Right ventricle myocardium inferior (tissue), 1 donor: ENCODE measurements around the gene NFIB. TPM values are rescaled to one million over a fixed set of nuclear protein-coding genes. Genes with fewer than 3 reads are reported as not detected.

Source experiments
- ATAC-seq: fragments of 200-7000 bp; cut with Tn5 transposase; one replicate; pipeline ENCODE4 v1.9.1; 2020; ENCODE audit warnings: mild to moderate bottlenecking, moderate library complexity
- DNase-seq: peaks from one replicate; pipeline ENCODE4 v3.0.0; 2021; ENCODE audit errors: missing footprints
- intact Hi-C: fragments of 100-400 bp; cut with DNase I; formaldehyde crosslinking; loops from one replicate; pipeline ENCODE4 v1.11.0; 2022
- total RNA-seq: library from RNA; stranded (reverse); fragmentation: NEBNext Ultra II Directional; extraction: Animal tissue kit (Norgen Biotek cat#: 25700); gene quantifications from one replicate; pipeline ENCODE4 v1.2.1, GENCODE V29; 2021
- donor health status: DM: no; HTN: yes; CAD: no; lungs with severe emphysema.

The NFIB gene
- total RNA-seq, 1 donor from 2014 or later: 116 TPM

DNA sequence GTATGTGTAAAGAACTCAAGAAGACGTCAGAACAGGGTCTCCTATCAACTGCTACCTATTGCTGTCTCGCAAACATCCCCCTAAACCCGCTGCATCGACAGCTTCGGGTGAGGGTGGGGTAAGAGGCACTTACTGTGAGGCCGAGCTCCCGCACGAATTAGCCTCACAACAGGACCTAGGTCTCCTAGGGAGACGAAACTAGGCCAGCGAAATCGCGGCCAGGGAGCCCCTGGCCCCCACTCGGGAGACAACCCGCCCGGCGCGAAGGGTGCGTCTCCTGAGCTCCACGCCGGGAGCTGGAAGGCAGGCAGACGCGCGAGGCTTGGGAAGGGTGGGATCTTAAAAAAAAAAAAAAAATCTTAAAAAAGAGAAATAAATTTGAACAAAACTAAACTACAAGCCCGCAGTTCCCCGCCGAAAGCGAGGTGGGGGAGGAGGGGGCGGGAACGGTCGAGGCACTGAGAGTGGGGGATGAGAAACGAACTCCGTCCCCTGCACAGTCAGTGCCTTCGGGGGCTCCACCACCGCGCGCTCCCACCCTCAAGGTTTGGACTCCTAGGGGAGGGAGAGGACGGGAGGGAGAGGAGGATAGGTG is 33.0 kb upstream of the NFIB start:
- intact Hi-C loops: no loop called here
- DNase-seq: peak; percentile 66
- ATAC-seq: peak; percentile 15

- peak; percentile 27 for ATAC-seq
- intact Hi-C loops: no loop called here
- DNase-seq: peak; percentile 70
Observed at GRCh38 chr9:14346231-14346791, 32.4 kb upstream of the NFIB start.

DNA sequence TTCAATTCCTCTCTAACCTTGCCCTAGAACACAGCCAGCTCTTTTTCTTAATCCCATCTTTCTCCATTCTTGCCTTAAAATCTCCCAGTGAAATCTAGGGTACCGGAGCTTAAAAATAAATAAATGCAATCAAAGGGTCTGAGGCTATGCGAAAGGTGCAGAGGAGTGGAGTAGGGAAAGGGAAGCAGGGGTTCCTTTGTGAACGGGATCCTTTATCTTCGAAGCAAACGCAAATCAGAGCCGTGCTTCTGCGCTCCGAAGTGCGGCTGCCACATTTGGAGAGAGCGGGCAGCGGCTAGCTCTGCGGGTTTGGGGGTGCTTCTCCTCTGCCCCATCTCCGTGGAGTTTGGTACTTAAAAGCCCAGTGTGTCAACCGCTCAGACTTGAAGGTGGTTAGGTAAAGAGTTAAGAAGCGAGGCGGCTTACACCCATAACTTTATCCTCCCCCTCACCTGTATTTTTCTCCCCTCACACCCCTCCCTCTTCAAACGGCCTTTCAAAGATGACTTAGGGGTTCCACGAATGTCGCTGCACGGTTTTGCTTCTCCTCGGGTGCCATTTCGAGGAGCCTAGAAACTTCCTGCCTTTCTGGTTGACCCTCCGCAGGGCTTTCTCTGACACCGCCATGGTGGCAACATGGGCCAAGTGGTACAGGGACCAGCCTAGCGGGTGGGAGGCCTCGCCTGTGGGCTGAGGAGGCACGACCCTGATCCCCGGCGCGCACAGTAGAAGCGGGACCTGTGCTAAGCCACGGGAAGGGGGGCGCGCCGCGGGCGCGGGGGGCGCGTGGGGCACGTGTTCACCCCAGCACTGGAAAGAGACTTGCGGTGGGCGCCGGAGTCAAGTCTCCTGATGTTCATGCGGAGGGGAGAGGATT is 31.7 kb upstream of the NFIB start:
- DNase-seq (peak; percentile 63), ATAC-seq (no peak)
- intact Hi-C loops: no loop called here

DNA sequence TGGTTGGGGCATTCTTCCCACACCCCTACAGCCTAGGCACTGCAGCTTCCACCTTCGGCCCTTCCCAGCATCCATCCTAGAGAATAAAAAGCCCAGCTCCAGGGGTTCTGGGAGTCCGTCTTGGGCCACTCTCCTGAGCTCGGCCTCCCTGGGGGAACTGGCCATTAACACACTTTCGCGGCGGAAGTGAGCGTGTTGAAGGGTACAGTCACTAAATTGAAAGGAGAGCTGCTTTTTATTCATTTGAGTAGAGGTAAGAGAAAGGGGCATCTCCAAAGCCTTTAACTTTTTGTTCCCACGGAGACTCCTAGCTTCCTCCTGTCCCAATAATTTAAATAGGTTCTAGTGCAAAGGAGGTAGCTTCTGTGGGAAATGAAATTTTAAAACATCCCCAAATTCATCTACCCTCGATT is 31.0 kb upstream of the NFIB start:
- DNase-seq (no peak), ATAC-seq (no peak)
- intact Hi-C loops: no loop called here

DNA sequence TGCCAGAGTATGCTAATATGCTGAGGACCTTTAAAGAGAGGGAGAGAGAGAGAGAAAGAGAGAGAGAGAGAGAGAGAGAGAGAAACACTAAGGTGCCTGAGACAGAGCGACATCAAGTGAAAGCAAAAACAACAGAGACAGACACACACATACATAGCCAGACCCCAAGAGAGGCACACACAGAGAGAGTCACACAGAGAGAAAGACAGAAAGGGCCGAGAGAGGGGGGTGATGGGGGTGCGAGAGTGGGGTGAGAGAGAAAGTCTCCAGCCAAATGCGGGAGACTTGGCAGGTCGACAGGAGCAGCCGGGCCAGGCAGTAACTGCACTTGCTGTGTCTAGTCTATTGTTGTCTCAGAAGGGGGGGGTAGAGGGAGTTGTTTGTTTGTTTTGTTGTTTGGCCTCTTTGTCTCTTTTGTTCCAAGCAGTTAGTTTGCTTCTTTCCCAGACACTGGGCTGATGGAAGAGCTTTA is 30.1 kb upstream of the NFIB start:
- intact Hi-C loops: no loop called here
- ATAC-seq: peak; percentile 12
- DNase-seq: peak; percentile 69

GRCh38 chr9:14343261-14344031 is 29.5 kb upstream of the NFIB start:
- ATAC-seq (no peak), DNase-seq (no peak)
- intact Hi-C loops: no loop called here

DNA sequence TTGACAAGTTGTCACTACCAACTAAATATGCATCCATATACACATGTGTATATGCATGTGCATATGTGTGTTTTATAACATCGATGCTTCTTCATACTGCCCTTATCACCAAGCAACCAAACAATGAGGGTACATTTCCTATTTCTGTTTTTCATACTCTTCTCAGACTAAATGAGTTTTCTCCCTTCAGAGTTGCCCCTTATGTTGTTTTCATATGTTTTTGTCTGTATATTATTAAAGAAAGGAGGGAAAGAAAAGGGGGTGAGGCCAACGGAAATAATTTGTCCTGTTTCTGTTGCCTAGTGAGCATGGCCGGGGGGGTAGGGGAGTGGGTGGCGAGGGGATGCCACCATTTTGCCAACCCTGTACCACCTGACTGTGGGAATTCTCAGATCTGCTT is 28.8 kb upstream of the NFIB start:
- ATAC-seq (no peak), DNase-seq (no peak)
- intact Hi-C loops: no loop called here

DNA sequence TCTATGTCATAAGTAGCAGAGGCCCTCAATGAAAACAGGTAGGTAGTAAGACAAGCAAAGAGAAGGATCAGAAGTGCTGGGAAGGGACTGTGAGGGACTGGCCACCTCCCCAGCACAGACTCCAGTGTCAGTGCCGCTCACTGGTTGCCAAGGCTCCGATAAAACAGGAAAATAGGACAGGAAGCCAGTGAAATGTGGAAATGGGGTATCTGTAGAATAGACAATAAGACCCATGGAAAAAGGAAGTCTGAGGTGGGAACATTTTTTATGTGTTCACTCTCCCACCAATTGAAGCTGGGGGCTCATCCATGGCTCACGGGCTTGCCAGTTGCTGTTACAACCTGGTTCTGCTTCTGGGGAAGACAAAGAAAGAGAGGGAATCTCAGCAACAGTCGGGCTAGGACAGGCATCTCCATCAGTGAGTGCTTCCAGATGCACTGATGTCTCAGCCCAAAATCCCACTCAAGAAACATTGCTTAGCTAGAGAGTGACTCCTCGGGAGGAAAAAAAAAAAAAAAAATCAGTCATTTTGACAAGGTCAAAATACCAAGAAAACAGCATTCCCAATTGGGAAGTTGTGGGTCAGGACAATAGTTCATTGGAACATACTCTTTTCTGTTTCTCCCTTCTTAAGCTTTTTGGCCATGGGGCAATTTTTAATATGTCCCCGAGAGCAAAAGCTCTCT is 27.6 kb upstream of the NFIB start:
- intact Hi-C loops: no loop called here
- ATAC-seq (no peak), DNase-seq (no peak)

DNA sequence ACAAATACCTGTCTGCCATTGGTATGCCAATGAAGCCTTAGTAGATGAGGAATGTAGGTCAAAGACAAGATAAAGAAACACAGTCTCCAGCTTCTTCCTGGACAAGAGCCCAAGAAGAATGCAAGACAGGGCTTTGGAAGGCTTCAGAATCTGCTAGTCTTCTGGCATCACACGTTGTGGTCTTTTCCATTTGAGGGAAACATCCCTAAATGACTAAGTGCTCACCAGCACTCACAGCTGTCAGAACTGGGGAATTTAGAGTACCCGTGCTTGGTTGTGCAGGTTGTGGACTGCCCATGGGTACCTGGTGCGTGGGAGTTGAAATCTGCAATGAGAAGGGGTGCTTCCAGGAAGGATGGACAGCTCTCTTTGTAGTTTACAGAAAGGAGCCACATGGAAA is 27.1 kb upstream of the NFIB start:
- DNase-seq (no peak), ATAC-seq (no peak)
- intact Hi-C loops: no loop called here

- no peak for DNase-seq
- intact Hi-C loops: no loop called here
- ATAC-seq: no peak
Observed at GRCh38 chr9:14340219-14340873, 26.4 kb upstream of the NFIB start.

DNA sequence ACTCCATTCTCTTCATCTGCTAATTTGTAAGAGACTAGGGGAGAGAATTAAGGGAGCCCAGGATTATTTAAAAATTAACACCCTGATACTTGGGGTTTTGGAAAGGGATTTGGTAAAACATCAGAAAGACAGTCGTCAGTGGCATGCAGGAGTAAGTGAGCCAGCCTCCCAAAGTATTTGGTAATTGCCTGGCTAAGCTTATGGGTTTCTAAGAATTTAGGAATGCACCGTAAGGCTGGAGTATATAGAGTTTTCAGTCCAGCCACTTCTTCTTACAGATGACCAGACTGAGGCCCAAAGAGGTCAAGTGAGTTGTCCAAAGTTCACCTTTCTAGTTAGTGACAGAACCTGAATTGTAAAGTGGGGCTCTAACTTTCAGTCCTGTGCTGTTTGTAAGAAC is 25.8 kb upstream of the NFIB start:
- intact Hi-C loops: no loop called here
- no peak for DNase-seq

GRCh38 chr9:14337615-14338014 is 23.7 kb upstream of the NFIB start:
- intact Hi-C loops: no loop called here
- DNase-seq (no peak), ATAC-seq (no peak)

More for the DNA sequence above, 25.8 kb upstream of the NFIB start:
- ATAC-seq: no peak

DNA sequence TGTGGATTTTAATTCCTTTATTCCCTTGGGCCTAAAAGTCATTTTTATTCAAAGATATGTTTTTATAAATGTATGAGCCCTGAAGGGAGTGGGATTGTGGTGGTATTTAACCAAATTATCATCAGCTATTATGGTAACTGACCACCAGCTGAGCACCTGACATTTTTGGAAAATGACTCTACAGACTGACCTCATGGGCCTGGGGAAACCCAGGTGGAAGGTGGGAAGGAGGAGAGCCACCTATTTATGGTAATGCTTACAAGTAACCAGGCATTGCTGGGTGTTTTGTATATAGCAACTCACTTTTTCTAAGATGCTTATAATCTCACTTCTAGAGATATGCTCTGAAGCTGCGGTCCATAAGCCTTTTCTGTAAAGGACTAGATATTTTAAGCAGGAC is 22.3 kb upstream of the NFIB start:
- DNase-seq (no peak), ATAC-seq (no peak)
- intact Hi-C loops: no loop called here

DNA sequence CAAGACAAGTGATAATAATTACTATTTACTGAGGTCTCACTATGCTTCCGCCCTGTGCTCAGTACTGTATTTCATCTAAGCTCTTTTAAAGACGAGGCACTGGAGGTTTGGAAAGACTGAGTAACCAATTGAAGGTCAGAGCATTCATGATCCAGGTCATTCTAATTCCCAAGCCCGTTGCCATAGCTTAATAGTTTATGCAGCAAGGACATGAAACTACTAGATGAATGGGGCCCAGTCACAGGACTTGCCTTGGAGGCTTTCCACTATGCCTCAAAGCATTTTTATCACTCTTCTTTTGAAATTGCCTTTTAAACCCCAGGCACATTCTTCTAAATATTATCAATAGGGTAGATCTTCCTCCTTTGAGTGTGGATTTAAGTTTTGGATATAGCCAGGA is 17.2 kb upstream of the NFIB start:
- ATAC-seq: no peak
- intact Hi-C loops: no loop called here
- DNase-seq: no peak

DNA sequence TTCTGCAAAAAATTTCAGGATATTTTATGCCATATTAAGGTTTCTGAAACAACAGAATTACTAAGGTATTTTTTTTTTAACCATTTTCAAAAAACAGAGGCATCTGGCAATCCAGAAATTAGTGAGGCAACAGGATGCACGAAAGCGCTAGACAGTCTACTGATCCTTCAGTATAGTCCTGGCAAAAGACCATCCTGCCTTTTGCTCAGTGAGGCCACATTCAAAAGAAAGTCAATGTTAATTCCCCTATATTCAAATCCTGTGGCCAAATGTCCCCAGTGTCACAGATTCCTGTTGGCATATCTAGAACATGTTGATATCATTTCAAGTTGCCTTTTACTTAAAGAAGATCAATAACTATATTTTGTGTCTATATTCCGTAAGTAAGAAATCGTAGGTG is 13.1 kb upstream of the NFIB start:
- no peak for DNase-seq
- no peak for ATAC-seq
- intact Hi-C loops: no loop called here

DNA sequence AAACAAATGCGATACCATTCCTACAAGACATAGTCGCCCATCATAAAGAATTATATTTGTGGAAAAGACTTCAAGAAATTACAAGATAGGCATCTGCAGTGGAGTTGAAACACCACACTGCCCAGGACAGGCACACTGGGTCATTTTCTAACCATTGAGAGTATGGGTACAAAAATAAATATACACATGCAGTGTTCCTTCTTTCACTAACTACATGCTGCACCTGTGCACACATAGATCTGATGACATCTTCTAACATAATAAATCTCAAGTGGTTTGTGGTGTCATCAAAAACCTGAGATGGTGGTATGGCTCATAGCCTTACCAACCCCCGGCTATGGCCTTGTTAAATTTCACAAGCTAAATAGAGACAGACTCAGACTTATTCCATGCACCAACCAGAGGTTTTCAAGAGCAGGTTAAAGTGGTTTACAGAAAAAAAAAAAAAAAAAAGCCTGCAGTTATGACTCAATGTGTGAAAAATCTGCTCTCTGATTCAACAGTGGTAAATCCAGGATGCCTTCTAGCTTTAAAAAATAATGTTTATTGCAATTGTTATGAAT is 12.4 kb upstream of the NFIB start:
- intact Hi-C loops: no loop called here
- no peak for DNase-seq
- no peak for ATAC-seq

- DNase-seq: no peak
- intact Hi-C loops: no loop called here
- ATAC-seq: no peak
Observed at GRCh38 chr9:14325147-14325546, 11.2 kb upstream of the NFIB start.
